ENCODE data around the gene MMP23B. TPM values are rescaled to one million over a fixed set of nuclear protein-coding genes. Genes with fewer than 3 reads are reported as not detected.
"Not testable (repeated sequence)": the region's sequence is repeated elsewhere in the genome, so short reads cannot be mapped to it uniquely, and the experiment has no call there.

Gene MMP23B
- total RNA-seq, 1 donor from 2014 or later: 8.5 TPM

GRCh38 chr1:1593834-1594601 lies 38.0 kb upstream of the MMP23B start:
- no peak for DNase-seq (ENCODE audit: extremely low spot score, unreplicated experiment)
- H3K27ac Mint-ChIP-seq (ENCODE audit: unreplicated experiment): no peak overlapping the region
- no peaks in the 10 kb centered on the region for H3K27me3 Mint-ChIP-seq (ENCODE audit: unreplicated experiment)
- no peaks in the 10 kb centered on the region for H3K36me3 Mint-ChIP-seq (ENCODE audit: unreplicated experiment)
- H3K4me3 Mint-ChIP-seq (ENCODE audit: unreplicated experiment): no peak overlapping the region
- H3K9me3 Mint-ChIP-seq (ENCODE audit: unreplicated experiment): no peaks in the 10 kb centered on the region
- H3K4me1 Mint-ChIP-seq (ENCODE audit: unreplicated experiment): peaks cover 12% of the 10 kb centered on the region
- TF ChIP-seq, protein P1, sequence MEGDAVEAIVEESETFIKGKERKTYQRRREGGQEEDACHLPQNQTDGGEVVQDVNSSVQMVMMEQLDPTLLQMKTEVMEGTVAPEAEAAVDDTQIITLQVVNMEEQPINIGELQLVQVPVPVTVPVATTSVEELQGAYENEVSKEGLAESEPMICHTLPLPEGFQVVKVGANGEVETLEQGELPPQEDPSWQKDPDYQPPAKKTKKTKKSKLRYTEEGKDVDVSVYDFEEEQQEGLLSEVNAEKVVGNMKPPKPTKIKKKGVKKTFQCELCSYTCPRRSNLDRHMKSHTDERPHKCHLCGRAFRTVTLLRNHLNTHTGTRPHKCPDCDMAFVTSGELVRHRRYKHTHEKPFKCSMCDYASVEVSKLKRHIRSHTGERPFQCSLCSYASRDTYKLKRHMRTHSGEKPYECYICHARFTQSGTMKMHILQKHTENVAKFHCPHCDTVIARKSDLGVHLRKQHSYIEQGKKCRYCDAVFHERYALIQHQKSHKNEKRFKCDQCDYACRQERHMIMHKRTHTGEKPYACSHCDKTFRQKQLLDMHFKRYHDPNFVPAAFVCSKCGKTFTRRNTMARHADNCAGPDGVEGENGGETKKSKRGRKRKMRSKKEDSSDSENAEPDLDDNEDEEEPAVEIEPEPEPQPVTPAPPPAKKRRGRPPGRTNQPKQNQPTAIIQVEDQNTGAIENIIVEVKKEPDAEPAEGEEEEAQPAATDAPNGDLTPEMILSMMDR (IDR thresholded peaks at IDR 0.05): no peak

- no peaks in the 10 kb centered on the region for H3K9me3 Mint-ChIP-seq (ENCODE audit: unreplicated experiment)
- no peaks in the 10 kb centered on the region for H3K27me3 Mint-ChIP-seq (ENCODE audit: unreplicated experiment)
- H3K4me3 Mint-ChIP-seq (ENCODE audit: unreplicated experiment): no peak overlapping the region
- no peak overlapping the region for H3K27ac Mint-ChIP-seq (ENCODE audit: unreplicated experiment)
- H3K36me3 Mint-ChIP-seq (ENCODE audit: unreplicated experiment): no peaks in the 10 kb centered on the region
- peaks cover 12% of the 10 kb centered on the region for H3K4me1 Mint-ChIP-seq (ENCODE audit: unreplicated experiment)
- DNase-seq (ENCODE audit: extremely low spot score, unreplicated experiment): no peak
- TF ChIP-seq, protein P1 (IDR thresholded peaks at IDR 0.05): no peak
Observed at GRCh38 chr1:1594602-1595260, 37.2 kb upstream of the MMP23B start.

DNA sequence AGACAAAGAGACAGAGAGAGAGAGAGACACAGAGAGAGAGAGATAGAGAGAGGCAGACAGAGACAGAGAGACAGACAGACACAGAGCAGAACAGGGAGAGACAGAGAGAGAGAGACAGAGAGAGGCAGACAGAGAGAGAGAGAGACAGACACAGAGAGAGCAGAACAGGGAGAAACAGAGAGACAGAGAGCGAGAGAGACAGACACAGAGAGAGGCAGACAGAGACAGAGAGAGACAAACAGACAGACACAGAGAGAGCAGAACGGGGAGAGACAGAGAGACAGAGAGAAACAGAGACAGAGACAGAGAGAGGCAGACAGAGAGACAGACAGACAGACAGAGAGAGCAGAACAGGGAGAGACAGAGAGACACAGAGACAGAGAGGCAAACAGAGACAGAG lies 36.6 kb upstream of the MMP23B start:
- H3K27me3 Mint-ChIP-seq (ENCODE audit: unreplicated experiment); DNase-seq (ENCODE audit: extremely low spot score, unreplicated experiment); H3K27ac Mint-ChIP-seq (ENCODE audit: unreplicated experiment); H3K9me3 Mint-ChIP-seq (ENCODE audit: unreplicated experiment); H3K4me3 Mint-ChIP-seq (ENCODE audit: unreplicated experiment); H3K36me3 Mint-ChIP-seq (ENCODE audit: unreplicated experiment): not testable (repeated sequence)
- H3K4me1 Mint-ChIP-seq (ENCODE audit: unreplicated experiment): peaks cover 12% of the 10 kb centered on the region

DNA sequence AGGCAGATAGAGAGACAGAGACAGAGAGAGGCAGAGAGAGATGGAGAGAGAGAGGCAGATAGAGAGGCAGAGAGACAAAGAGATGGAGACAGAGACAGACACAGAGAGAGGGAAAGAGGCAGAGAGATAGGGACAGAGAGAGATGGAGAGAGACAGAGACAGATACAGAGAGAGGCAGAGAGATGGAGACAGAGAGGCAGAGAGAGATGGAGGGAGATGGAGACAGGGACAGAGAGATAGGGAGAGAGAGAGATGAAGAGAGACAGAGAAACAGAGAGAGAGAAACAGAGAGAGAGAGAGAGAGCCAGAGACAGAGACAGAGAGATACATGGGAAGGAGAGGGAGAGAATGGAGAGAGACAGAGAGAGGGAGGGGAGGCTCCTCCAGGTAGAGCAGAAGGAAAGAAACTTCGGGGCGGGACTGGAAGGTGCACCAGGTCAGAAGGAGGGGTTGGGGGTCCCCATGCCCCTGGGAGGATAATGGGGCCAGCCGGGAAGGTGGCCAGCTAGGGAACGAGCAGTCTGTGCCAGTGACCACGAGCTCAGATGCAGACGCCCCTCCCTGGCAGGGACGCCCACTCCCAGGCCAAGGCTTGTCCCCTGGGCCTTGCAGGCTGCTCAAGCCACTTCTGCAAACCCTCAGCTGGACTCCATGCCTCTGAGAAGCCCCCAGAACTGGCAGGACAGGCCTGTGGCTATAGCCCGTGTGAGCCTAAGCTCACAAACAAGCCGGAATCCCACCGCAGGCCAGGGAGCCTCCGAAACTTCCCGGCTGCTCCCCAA lies 35.3 kb upstream of the MMP23B start:
- no peaks in the 10 kb centered on the region for H3K27me3 Mint-ChIP-seq (ENCODE audit: unreplicated experiment)
- no peaks in the 10 kb centered on the region for H3K36me3 Mint-ChIP-seq (ENCODE audit: unreplicated experiment)
- peaks cover 12% of the 10 kb centered on the region for H3K4me1 Mint-ChIP-seq (ENCODE audit: unreplicated experiment)
- TF ChIP-seq, protein P1 (IDR thresholded peaks at IDR 0.05): no peak
- no peak for DNase-seq (ENCODE audit: extremely low spot score, unreplicated experiment)
- H3K4me3 Mint-ChIP-seq (ENCODE audit: unreplicated experiment): no peak overlapping the region
- no peaks in the 10 kb centered on the region for H3K9me3 Mint-ChIP-seq (ENCODE audit: unreplicated experiment)
- no peak overlapping the region for H3K27ac Mint-ChIP-seq (ENCODE audit: unreplicated experiment)

- Mint-ChIP-seq H3K4me1 (ENCODE audit: unreplicated experiment) (peaks cover 12% of the 10 kb centered on the region), H3K27me3 (ENCODE audit: unreplicated experiment) (no peaks in the 10 kb centered on the region), H3K36me3 (ENCODE audit: unreplicated experiment) (no peaks in the 10 kb centered on the region), H3K27ac (ENCODE audit: unreplicated experiment) (no peak overlapping the region), H3K9me3 (ENCODE audit: unreplicated experiment) (no peaks in the 10 kb centered on the region), H3K4me3 (ENCODE audit: unreplicated experiment) (peak overlapping the region; percentile 55)
- TF ChIP-seq, protein P1 (IDR thresholded peaks at IDR 0.05): peak; percentile 39
- no peak for DNase-seq (ENCODE audit: extremely low spot score, unreplicated experiment)
Observed at GRCh38 chr1:1597275-1597930, 34.6 kb upstream of the MMP23B start.

All from osteocyte (in vitro differentiated cells).